NCI-H1417 treated with DMSO at 0.1 percent for 48 hours (cell line): ENCODE results near the gene LRRC36.

Experiments
- DNase-seq: peaks from one replicate; lab custom pipeline; 2025; lab: John Stamatoyannopoulos, UW

Gene LRRC36

GRCh38 chr16:67389911-67390815 is 63.5 kb downstream of the LRRC36 start:
- no peak for DNase-seq

DNA sequence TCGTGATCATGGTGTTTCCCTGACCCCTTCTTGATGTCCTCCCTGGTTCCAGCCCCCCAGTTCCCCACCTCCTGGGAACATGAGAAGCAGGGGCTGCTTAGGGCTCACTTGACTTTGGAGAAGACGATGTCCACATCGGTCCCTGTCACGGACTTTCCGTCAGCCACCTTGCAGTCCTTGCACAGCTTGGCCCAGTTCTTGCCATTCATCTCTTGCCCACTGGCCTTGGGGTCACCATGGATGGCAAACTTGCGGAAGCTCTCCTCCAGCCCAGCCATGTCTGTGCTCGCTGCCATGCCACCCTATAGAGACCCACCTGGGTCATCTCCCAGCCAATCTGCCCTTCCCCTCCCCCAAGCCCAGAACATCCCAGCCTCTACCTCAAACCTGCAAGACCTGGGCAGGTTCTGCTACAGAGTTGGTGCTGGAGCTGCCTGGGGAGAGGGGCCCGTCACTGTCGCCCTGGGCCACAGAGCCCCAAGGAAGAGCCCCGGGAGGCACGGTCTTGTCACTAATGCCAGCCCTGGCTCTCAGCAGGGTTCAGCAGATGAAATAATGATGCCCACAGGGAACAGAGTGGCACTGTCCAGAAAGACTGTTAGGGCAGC is 64.3 kb downstream of the LRRC36 start:
- no peak for DNase-seq

DNA sequence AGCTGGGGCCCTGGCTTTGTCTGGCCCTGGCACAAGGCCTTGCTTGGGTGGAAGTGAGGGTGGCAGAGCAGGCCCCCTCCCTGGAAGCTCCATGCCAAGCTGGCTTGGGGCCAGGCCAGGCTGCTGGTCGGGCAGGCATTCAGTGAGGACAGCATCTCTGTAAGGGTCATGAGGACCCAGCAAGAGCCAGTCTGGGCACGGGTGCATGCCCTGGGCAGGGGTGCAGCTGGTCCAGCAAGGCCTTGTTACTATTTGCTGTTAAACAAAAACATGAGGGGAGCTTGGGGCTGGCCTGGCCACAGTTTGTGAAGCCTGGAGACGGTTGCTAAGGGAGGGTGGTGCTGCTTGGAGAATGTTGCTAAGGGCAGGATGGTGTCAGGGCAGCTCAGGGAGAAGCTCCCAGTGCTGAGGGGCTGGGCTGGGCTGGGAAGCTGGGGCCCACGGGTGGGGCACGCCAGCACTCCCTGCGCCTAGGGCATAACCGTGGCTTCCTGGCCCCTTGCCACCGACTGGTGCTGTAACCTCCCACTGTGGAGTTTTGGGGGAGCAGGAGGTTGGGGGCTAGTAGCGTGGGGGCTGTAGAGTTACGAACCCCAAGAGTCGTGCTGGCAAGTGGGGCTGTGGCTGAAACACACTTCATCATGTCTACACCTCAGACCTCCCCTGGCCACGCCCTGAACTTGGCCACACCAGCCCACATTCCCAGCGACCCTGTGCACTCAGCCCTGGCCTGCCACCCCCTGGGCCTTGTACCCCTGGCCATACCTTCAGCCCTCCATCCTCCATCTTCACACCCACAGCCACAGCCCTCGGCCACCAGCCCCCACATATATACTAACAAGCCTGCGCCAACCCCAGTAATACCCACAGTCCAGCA is 65.0 kb downstream of the LRRC36 start:
- DNase-seq: no peak

DNA sequence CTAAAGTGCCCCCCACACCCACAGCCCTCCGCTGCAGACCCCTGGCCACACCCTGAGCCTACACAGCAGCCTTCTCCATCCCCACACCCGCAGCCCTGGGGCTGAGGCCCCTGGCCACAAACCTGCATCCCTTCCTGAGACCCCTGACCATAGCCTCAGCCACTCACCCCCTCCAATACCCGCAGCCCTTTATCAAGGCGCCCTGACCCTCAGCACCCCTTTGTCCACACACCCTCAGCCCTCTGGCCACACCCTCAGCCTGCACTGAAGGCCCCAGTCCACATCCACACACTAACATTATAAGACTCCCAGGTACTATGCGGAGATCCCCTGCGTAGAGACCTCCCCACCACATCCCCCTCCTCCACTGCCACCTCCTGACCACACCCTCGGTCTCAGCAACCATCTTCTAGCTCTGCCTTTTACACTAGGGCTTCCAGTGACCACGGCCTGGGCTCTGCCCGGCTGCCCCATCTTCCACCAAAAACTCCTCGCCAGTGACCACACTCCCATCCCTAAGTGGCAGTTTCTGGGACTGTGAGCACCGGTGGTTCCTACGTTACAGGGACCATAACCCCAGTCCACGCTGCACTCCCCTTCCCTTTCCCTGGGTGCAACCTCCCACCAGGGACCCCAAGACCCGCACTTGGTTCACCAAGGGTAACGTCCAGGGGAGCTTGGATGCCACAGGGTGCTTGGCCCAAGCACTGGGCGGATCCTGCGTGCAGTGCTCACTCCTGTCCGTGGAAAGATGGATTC is 65.9 kb downstream of the LRRC36 start:
- no peak for DNase-seq

- DNase-seq: no peak
These were observed 66.6 kb downstream of the LRRC36 start, which contains the start of gene TPPP3 for GRCh38 chr16:67393111-67393787. Gene TPPP3, minus strand, starts transcription at chr16:67393498. Its CDS starts 2,387 bp downstream, at chr16:67391111.

GRCh38 chr16:67393788-67394154 is 67.2 kb downstream of the LRRC36 start:
- no peak for DNase-seq

DNA sequence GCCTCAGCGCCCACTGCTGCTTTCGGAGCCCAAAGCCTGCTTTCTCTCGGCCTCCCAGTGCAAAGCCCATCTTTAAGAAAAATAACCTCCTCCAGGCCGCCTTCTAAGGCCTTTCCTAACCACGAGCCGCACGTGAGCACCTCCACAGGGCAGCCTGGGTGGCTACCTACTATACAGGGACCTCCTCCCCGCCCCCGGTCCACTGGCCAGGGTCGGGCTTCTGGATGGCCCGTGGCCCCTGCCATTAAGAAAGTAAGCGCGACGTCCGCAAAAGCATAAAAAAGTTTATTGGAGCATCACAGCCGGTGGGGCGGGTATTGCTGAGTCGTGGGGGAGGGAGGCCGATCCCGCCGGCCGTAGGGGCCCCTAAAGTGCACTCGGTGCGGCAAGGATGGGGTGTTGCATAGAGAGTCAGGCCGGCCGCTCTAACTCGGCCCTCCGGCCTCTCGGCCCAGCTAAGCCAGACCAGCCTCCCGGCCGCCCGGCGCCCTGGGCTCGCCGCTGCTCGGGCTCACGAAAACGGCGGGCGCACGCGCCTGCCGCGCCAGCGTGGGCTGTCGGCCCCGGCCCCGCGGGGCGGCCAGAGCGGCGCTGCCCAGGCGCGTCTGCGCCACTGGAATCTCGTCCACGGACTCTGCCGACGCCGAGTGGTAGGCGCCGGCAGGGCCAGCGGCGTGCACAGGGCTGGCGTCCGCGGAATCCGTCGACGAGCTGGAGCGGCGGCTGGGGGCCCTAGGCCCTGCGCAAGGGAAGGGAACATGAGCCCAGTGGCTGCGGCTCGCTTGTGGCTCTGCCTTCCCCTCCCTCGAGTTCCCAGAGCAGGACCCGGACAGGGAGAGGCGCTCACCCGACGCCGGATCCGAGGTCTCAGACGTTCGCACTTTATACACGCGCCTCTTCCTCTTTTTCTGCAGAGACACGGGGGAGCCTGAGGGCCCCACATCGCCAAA is 67.8 kb downstream of the LRRC36 start:
- no peak for DNase-seq

GRCh38 chr16:67395105-67395457 is 68.5 kb downstream of the LRRC36 start:
- no peak for DNase-seq

- peak; percentile 47 for DNase-seq
These were observed 69.0 kb downstream of the LRRC36 start for GRCh38 chr16:67395458-67396158.

- DNase-seq: peak; percentile 75
These were observed 69.8 kb downstream of the LRRC36 start for GRCh38 chr16:67396159-67397035.

- DNase-seq: no peak
These were observed 70.6 kb downstream of the LRRC36 start for GRCh38 chr16:67397036-67397801.

GRCh38 chr16:67397812-67398545 is 71.4 kb downstream of the LRRC36 start:
- no peak for DNase-seq

- no peak for DNase-seq
These were observed 72.1 kb downstream of the LRRC36 start for GRCh38 chr16:67398546-67399217.

- DNase-seq: no peak
These were observed 72.7 kb downstream of the LRRC36 start for GRCh38 chr16:67399218-67399733.

DNA sequence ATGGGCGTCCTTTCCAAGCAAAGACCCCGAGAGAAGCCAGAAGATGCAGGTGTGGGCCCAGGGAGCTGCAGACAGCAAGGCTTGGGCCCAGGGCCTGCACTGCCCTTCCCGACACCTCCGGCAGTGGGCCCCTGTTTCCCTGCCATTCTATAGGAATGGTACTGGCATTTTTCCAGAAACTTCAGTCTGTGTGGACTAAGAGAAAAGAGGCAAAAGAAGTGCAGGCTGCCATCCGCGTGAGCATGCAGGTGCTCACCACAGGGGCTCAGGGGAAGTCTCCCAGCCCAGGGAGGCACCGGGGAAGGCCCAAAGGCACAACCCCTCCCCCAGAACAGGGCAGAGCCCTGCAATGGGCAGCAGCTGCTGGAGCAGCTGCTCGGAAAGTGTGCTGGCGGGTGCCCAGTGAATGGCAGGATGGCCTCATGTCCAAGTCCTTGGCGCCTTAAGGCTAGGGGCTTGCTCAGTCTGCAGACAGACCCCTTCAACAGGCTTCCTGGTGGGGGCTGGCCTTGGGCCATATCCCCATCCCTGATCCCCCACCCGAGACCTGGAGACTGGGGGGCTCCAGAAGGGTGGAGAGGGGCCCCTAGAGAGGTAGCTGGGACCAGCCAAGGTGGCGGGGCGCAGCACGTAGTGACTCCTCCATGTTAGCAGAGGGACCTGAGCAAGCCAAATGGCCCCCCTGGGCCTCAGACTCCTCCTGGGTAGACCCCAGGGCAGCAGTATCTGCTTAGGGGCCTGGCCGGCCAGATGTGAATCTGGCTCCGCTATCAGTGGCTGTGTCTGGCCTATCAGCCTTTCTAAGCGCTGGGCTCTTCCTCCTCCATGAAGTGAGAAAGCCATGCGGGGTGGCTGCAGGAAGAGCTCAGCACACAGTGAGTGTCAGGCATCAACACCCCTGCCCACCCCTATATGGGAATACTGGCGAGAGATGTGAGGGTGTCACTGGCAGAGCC is 73.4 kb downstream of the LRRC36 start:
- peak; percentile 38 for DNase-seq
